NCI-H2107 treated with DMSO at 0.1 percent for 48 hours (cell line): Measurements from ENCODE around the gene MAGI2.
"Not testable (repeated sequence)": the region's sequence is repeated elsewhere in the genome, so short reads cannot be mapped to it uniquely, and the experiment has no call there.

Experiments used
- DNase-seq: peaks from one replicate; lab custom pipeline; 2025; ENCODE audit not compliant: unreplicated experiment; lab: John Stamatoyannopoulos, UW

The MAGI2 gene

GRCh38 chr7:78578686-78579085 is 874.8 kb downstream of the MAGI2 start:
- DNase-seq, result no peak

- DNase-seq, result not testable (repeated sequence)
Observed at GRCh38 chr7:78577174-78577952, 876.1 kb downstream of the MAGI2 start.

- no peak for DNase-seq
Observed at GRCh38 chr7:78576236-78576635, 877.2 kb downstream of the MAGI2 start.

GRCh38 chr7:78571292-78571691 is 882.2 kb downstream of the MAGI2 start:
- no peak for DNase-seq

GRCh38 chr7:78568690-78569089 is 884.8 kb downstream of the MAGI2 start:
- no peak for DNase-seq

GRCh38 chr7:78567836-78568235 is 885.6 kb downstream of the MAGI2 start:
- DNase-seq, result no peak

- no peak for DNase-seq
Observed at GRCh38 chr7:78565784-78566183, 887.7 kb downstream of the MAGI2 start.

- no peak for DNase-seq
Observed at GRCh38 chr7:78563191-78563590, 890.3 kb downstream of the MAGI2 start.

- DNase-seq, result no peak
Observed at GRCh38 chr7:78562191-78562590, 891.3 kb downstream of the MAGI2 start.

- DNase-seq, result no peak
Observed at GRCh38 chr7:78558566-78558965, 894.9 kb downstream of the MAGI2 start.

GRCh38 chr7:78543976-78544375 is 909.5 kb downstream of the MAGI2 start:
- DNase-seq, result no peak

GRCh38 chr7:78542981-78543380 is 910.5 kb downstream of the MAGI2 start:
- no peak for DNase-seq

- no peak for DNase-seq
Observed at GRCh38 chr7:78542541-78542940, 910.9 kb downstream of the MAGI2 start.

GRCh38 chr7:78539825-78540224 is 913.6 kb downstream of the MAGI2 start:
- no peak for DNase-seq

GRCh38 chr7:78535655-78536054 is 917.8 kb downstream of the MAGI2 start:
- DNase-seq, result no peak

GRCh38 chr7:78530351-78530750 is 923.1 kb downstream of the MAGI2 start:
- no peak for DNase-seq

GRCh38 chr7:78529392-78529791 is 924.1 kb downstream of the MAGI2 start:
- no peak for DNase-seq

- no peak for DNase-seq
Observed at GRCh38 chr7:78528964-78529363, 924.5 kb downstream of the MAGI2 start.

GRCh38 chr7:78523930-78524329 is 929.5 kb downstream of the MAGI2 start:
- no peak for DNase-seq

- no peak for DNase-seq
Observed at GRCh38 chr7:78521961-78522360, 931.5 kb downstream of the MAGI2 start.

- no peak for DNase-seq
Observed at GRCh38 chr7:78516450-78516849, 937.0 kb downstream of the MAGI2 start.

- no peak for DNase-seq
Observed at GRCh38 chr7:78514634-78515033, 938.8 kb downstream of the MAGI2 start.

- DNase-seq, result peak; percentile 60
Observed at GRCh38 chr7:78510580-78511188, 942.8 kb downstream of the MAGI2 start.
